Measurements from ENCODE around the gene ADK.

ADK gene

GRCh38 chr10:74151879-74152722 lies 1.1 kb downstream of the ADK start:
- Mint-ChIP-seq H3K36me3 (ENCODE audit: insufficient read depth) (peaks cover 10% of the 10 kb centered on the region), H3K9me3 (no peaks in the 10 kb centered on the region), H3K27me3 (no peaks in the 10 kb centered on the region), H3K27ac (ENCODE audit: low read depth) (no peak overlapping the region), H3K4me1 (peaks cover 39% of the 10 kb centered on the region), H3K4me3 (no peak overlapping the region)
- ATAC-seq (replicated peaks; ENCODE audit: extremely low read depth, poor library complexity, severe bottlenecking) (no peak), DNase-seq (ENCODE audit: low spot score in 2 of 2) (no peak)

- ATAC-seq (replicated peaks; ENCODE audit: extremely low read depth, poor library complexity, severe bottlenecking) = no peak
- Mint-ChIP-seq H3K9me3 (no peaks in the 10 kb centered on the region), H3K36me3 (ENCODE audit: insufficient read depth) (peaks cover 4% of the 10 kb centered on the region), H3K27ac (ENCODE audit: low read depth) (no peak overlapping the region), H3K4me3 (no peak overlapping the region), H3K27me3 (no peaks in the 10 kb centered on the region), H3K4me1 (peaks cover 33% of the 10 kb centered on the region)
- DNase-seq (ENCODE audit: low spot score in 2 of 2) = no peak
These were observed 2.1 kb downstream of the ADK start for GRCh38 chr10:74153123-74153522.

DNA sequence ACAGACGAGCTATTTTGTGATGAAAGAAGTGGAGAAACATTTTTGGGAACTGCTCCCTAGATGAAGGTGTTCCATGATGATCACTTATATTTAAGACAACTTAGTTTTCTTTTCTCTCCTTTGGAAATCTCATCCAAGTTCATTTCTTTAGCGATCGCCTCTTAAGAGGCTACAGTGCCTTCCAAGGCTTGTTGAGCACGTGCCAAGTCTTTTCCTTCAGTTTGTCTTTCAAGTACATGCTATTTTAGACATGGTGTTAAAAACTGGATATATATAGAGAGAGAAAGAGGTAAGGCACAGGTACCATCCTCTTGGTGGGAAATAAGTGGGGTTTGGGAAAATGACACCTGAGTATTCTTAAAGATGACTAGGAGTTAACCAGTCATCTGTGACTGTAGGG lies 2.7 kb downstream of the ADK start:
- Mint-ChIP-seq H3K27me3 (no peaks in the 10 kb centered on the region), H3K4me1 (peaks cover 32% of the 10 kb centered on the region), H3K9me3 (no peaks in the 10 kb centered on the region), H3K36me3 (ENCODE audit: insufficient read depth) (peaks cover 2% of the 10 kb centered on the region), H3K4me3 (no peak overlapping the region), H3K27ac (ENCODE audit: low read depth) (no peak overlapping the region)
- DNase-seq (ENCODE audit: low spot score in 2 of 2) (no peak), ATAC-seq (replicated peaks; ENCODE audit: extremely low read depth, poor library complexity, severe bottlenecking) (no peak)

DNA sequence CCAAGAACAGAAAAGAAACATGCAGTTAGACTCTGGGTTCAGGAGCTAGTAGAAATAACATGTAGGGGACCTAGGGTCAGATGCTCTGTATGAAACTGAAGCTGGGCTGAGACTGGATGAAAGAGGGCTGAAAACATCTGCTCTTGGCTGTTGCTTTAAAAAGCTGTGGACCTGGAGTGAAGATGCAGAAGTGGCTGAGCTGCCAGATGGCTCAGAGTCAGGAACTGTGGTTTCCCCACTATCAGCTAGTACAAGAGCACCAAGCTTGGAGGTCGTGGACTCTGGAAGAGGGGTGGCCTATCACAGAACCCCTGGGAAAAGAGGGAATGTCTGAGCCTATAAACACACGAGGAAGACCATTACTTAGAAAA lies 5.9 kb downstream of the ADK start:
- Mint-ChIP-seq H3K4me3 (no peak overlapping the region), H3K27me3 (no peaks in the 10 kb centered on the region), H3K9me3 (no peaks in the 10 kb centered on the region), H3K36me3 (ENCODE audit: insufficient read depth) (no peaks in the 10 kb centered on the region), H3K4me1 (peaks cover 32% of the 10 kb centered on the region), H3K27ac (ENCODE audit: low read depth) (no peak overlapping the region)
- DNase-seq (ENCODE audit: low spot score in 2 of 2) (no peak), ATAC-seq (replicated peaks; ENCODE audit: extremely low read depth, poor library complexity, severe bottlenecking) (no peak)

DNA sequence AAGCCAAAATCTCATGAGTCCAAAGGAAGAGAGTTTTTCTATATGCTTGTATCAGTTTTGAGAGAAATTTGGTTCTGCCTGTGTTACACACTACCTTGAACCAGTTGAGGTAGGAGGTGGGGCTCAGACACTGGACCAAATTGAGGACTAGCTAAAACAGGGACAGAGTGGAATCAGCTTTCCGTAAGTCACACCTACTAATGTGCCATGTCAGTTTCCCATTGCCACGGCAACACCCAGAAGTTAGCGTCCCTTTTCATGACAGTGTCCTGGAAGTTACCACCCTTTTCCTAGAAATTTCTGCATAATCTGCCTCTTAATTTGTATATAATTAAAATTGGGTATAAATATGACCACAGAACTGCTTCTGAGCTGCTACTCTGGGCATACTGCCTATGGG lies 9.0 kb downstream of the ADK start:
- DNase-seq (ENCODE audit: low spot score in 2 of 2) (no peak), ATAC-seq (replicated peaks; ENCODE audit: extremely low read depth, poor library complexity, severe bottlenecking) (no peak)
- Mint-ChIP-seq H3K4me3 (no peak overlapping the region), H3K27ac (ENCODE audit: low read depth) (no peak overlapping the region), H3K4me1 (peaks cover 16% of the 10 kb centered on the region), H3K27me3 (no peaks in the 10 kb centered on the region), H3K9me3 (no peaks in the 10 kb centered on the region), H3K36me3 (ENCODE audit: insufficient read depth) (no peaks in the 10 kb centered on the region)

DNA sequence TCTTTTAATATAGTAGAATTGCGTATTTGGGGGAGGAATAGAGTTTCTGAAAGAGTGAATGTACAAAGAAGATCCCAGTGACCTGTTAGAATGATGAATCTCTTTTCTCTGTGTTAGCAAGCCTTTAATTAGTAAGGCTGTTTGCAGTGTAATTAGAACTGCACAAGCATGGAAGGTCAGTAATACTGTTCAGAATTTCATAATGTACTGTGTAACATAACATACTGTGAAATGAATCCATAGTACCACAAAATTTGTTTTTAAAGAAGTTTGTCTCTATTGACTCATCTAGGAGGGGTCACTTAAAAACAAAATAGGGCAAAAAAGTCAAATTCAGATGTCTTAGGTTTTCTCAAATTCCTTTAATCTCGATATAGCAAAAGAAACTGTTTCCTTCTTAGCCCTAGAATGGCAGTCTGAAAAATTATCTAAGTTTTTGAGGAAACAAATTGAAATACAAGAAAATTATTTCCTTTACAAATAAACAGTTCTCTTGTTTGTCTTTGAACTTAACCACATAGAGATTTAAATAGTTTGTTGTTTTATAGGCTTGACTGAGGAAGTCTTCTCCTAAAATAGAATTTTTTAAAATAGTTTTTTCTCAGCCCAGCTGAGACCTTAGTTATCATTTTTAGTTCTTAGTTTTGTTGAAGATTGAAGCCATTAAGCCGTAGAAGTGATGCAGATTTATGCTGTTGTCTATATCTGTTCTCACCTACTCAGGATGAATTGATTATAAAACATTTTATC lies 12.5 kb downstream of the ADK start:
- no peak overlapping the region for H3K4me3 Mint-ChIP-seq
- H3K9me3 Mint-ChIP-seq = no peaks in the 10 kb centered on the region
- no peak overlapping the region for H3K27ac Mint-ChIP-seq (ENCODE audit: low read depth)
- ATAC-seq (replicated peaks; ENCODE audit: extremely low read depth, poor library complexity, severe bottlenecking) = no peak
- no peaks in the 10 kb centered on the region for H3K36me3 Mint-ChIP-seq (ENCODE audit: insufficient read depth)
- no peaks in the 10 kb centered on the region for H3K4me1 Mint-ChIP-seq
- no peaks in the 10 kb centered on the region for H3K27me3 Mint-ChIP-seq
- no peak for DNase-seq (ENCODE audit: low spot score in 2 of 2)

- no peaks in the 10 kb centered on the region for H3K9me3 Mint-ChIP-seq
- H3K27ac Mint-ChIP-seq (ENCODE audit: low read depth) = no peak overlapping the region
- ATAC-seq (replicated peaks; ENCODE audit: extremely low read depth, poor library complexity, severe bottlenecking) (no peak), DNase-seq (ENCODE audit: low spot score in 2 of 2) (no peak)
- H3K27me3 Mint-ChIP-seq = no peaks in the 10 kb centered on the region
- no peaks in the 10 kb centered on the region for H3K4me1 Mint-ChIP-seq
- no peak overlapping the region for H3K4me3 Mint-ChIP-seq
- no peaks in the 10 kb centered on the region for H3K36me3 Mint-ChIP-seq (ENCODE audit: insufficient read depth)
These were observed 13.9 kb downstream of the ADK start for GRCh38 chr10:74164716-74165529.

- no peak overlapping the region for H3K4me3 Mint-ChIP-seq
- H3K27ac Mint-ChIP-seq (ENCODE audit: low read depth) = no peak overlapping the region
- H3K4me1 Mint-ChIP-seq = no peaks in the 10 kb centered on the region
- no peaks in the 10 kb centered on the region for H3K36me3 Mint-ChIP-seq (ENCODE audit: insufficient read depth)
- no peaks in the 10 kb centered on the region for H3K9me3 Mint-ChIP-seq
- no peak for ATAC-seq (replicated peaks; ENCODE audit: extremely low read depth, poor library complexity, severe bottlenecking)
- no peak for DNase-seq (ENCODE audit: low spot score in 2 of 2)
- H3K27me3 Mint-ChIP-seq = no peaks in the 10 kb centered on the region
These were observed 14.5 kb downstream of the ADK start for GRCh38 chr10:74165530-74165901.

GRCh38 chr10:74167443-74167842 lies 16.4 kb downstream of the ADK start:
- H3K9me3 Mint-ChIP-seq = no peaks in the 10 kb centered on the region
- H3K4me3 Mint-ChIP-seq = no peak overlapping the region
- no peaks in the 10 kb centered on the region for H3K4me1 Mint-ChIP-seq
- H3K36me3 Mint-ChIP-seq (ENCODE audit: insufficient read depth) = no peaks in the 10 kb centered on the region
- no peaks in the 10 kb centered on the region for H3K27me3 Mint-ChIP-seq
- ATAC-seq (replicated peaks; ENCODE audit: extremely low read depth, poor library complexity, severe bottlenecking) (no peak), DNase-seq (ENCODE audit: low spot score in 2 of 2) (no peak)
- H3K27ac Mint-ChIP-seq (ENCODE audit: low read depth) = no peak overlapping the region

DNA sequence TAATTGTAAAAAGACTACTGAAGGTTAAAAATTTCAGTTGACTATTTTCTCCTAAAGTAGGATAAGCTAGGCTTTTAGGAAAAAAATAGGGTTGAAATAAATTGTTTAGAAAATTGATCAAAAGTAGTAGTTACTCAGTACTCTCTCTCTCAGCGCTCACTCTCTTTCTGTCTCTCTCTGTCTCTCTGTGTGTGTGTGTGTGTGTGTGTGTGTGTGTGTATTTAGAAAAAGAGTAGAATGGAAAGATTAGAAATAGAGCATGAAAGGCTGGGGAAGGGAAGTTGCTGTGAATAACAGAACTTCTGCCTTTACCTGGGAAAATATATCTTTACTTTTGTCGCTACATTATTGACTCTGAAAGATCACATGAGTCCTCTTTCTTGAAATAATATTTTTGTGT lies 20.6 kb downstream of the ADK start:
- no peak overlapping the region for H3K27ac Mint-ChIP-seq (ENCODE audit: low read depth)
- ATAC-seq (replicated peaks; ENCODE audit: extremely low read depth, poor library complexity, severe bottlenecking) = no peak
- no peaks in the 10 kb centered on the region for H3K27me3 Mint-ChIP-seq
- no peak overlapping the region for H3K4me3 Mint-ChIP-seq
- H3K9me3 Mint-ChIP-seq = no peaks in the 10 kb centered on the region
- H3K36me3 Mint-ChIP-seq (ENCODE audit: insufficient read depth) = peaks cover 6% of the 10 kb centered on the region
- peaks cover 10% of the 10 kb centered on the region for H3K4me1 Mint-ChIP-seq
- no peak for DNase-seq (ENCODE audit: low spot score in 2 of 2)

GRCh38 chr10:74174521-74174920 lies 23.5 kb downstream of the ADK start:
- H3K9me3 Mint-ChIP-seq = no peaks in the 10 kb centered on the region
- no peak overlapping the region for H3K4me3 Mint-ChIP-seq
- no peak overlapping the region for H3K27ac Mint-ChIP-seq (ENCODE audit: low read depth)
- H3K36me3 Mint-ChIP-seq (ENCODE audit: insufficient read depth) = peaks cover 7% of the 10 kb centered on the region
- H3K4me1 Mint-ChIP-seq = peaks cover 30% of the 10 kb centered on the region
- ATAC-seq (replicated peaks; ENCODE audit: extremely low read depth, poor library complexity, severe bottlenecking) = no peak
- no peak for DNase-seq (ENCODE audit: low spot score in 2 of 2)
- no peaks in the 10 kb centered on the region for H3K27me3 Mint-ChIP-seq

GRCh38 chr10:74175510-74176379 lies 24.7 kb downstream of the ADK start:
- H3K36me3 Mint-ChIP-seq (ENCODE audit: insufficient read depth) = peaks cover 7% of the 10 kb centered on the region
- DNase-seq (ENCODE audit: low spot score in 2 of 2) (no peak), ATAC-seq (replicated peaks; ENCODE audit: extremely low read depth, poor library complexity, severe bottlenecking) (no peak)
- H3K9me3 Mint-ChIP-seq = no peaks in the 10 kb centered on the region
- peaks cover 34% of the 10 kb centered on the region for H3K4me1 Mint-ChIP-seq
- H3K4me3 Mint-ChIP-seq = peak overlapping the region; percentile 90
- H3K27ac Mint-ChIP-seq (ENCODE audit: low read depth) = peak overlapping the region; percentile 92
- H3K27me3 Mint-ChIP-seq = no peaks in the 10 kb centered on the region
